ENCODE results near the gene IBTK.
"Not testable (repeated sequence)": the region's sequence is repeated elsewhere in the genome, so short reads cannot be mapped to it uniquely, and the experiment has no call there.

Gene IBTK

GRCh38 chr6:82169138-82169876 is 78.2 kb downstream of the IBTK start:
- no peaks in the 10 kb centered on the region for H3K9me3 ChIP-seq (ENCODE audit: insufficient read depth, low read depth, low read length)
- H3K27me3 ChIP-seq (ENCODE audit: insufficient read depth, low read length) = no peaks in the 10 kb centered on the region
- H3K36me3 ChIP-seq (ENCODE audit: insufficient read depth, low read depth, low read length) = peaks cover 54% of the 10 kb centered on the region
- H3K27ac ChIP-seq (ENCODE audit: low read length) = no peak overlapping the region
- no peak overlapping the region for H3K9ac ChIP-seq (ENCODE audit: low read depth, low read length)
- H3K4me1 ChIP-seq (ENCODE audit: insufficient read depth, low read length) = no peaks in the 10 kb centered on the region
- no peak overlapping the region for H3K4me3 ChIP-seq (ENCODE audit: low read length)

GRCh38 chr6:82166493-82166892 is 81.1 kb downstream of the IBTK start:
- peaks cover 28% of the 10 kb centered on the region for H3K36me3 ChIP-seq (ENCODE audit: insufficient read depth, low read depth, low read length)
- H3K9ac ChIP-seq (ENCODE audit: low read depth, low read length) = no peak overlapping the region
- no peaks in the 10 kb centered on the region for H3K27me3 ChIP-seq (ENCODE audit: insufficient read depth, low read length)
- no peaks in the 10 kb centered on the region for H3K9me3 ChIP-seq (ENCODE audit: insufficient read depth, low read depth, low read length)
- H3K27ac ChIP-seq (ENCODE audit: low read length) = no peak overlapping the region
- H3K4me1 ChIP-seq (ENCODE audit: insufficient read depth, low read length) = no peaks in the 10 kb centered on the region
- no peak overlapping the region for H3K4me3 ChIP-seq (ENCODE audit: low read length)

GRCh38 chr6:82160255-82160990 is 87.1 kb downstream of the IBTK start:
- H3K4me3 ChIP-seq (ENCODE audit: low read length) = no peak overlapping the region
- no peaks in the 10 kb centered on the region for H3K9me3 ChIP-seq (ENCODE audit: insufficient read depth, low read depth, low read length)
- H3K36me3 ChIP-seq (ENCODE audit: insufficient read depth, low read depth, low read length) = no peaks in the 10 kb centered on the region
- no peak overlapping the region for H3K27ac ChIP-seq (ENCODE audit: low read length)
- no peaks in the 10 kb centered on the region for H3K27me3 ChIP-seq (ENCODE audit: insufficient read depth, low read length)
- no peak overlapping the region for H3K9ac ChIP-seq (ENCODE audit: low read depth, low read length)
- no peaks in the 10 kb centered on the region for H3K4me1 ChIP-seq (ENCODE audit: insufficient read depth, low read length)

- H3K27ac ChIP-seq (ENCODE audit: low read length); H3K4me1 ChIP-seq (ENCODE audit: insufficient read depth, low read length); H3K27me3 ChIP-seq (ENCODE audit: insufficient read depth, low read length); H3K9ac ChIP-seq (ENCODE audit: low read depth, low read length); H3K36me3 ChIP-seq (ENCODE audit: insufficient read depth, low read depth, low read length); H3K9me3 ChIP-seq (ENCODE audit: insufficient read depth, low read depth, low read length); H3K4me3 ChIP-seq (ENCODE audit: low read length): not testable (repeated sequence)
These were observed 94.8 kb downstream of the IBTK start for GRCh38 chr6:82152786-82153185.

- H3K36me3 ChIP-seq (ENCODE audit: insufficient read depth, low read depth, low read length); H3K4me1 ChIP-seq (ENCODE audit: insufficient read depth, low read length); H3K9me3 ChIP-seq (ENCODE audit: insufficient read depth, low read depth, low read length); H3K4me3 ChIP-seq (ENCODE audit: low read length); H3K9ac ChIP-seq (ENCODE audit: low read depth, low read length); H3K27me3 ChIP-seq (ENCODE audit: insufficient read depth, low read length); H3K27ac ChIP-seq (ENCODE audit: low read length): not testable (repeated sequence)
These were observed 96.4 kb downstream of the IBTK start for GRCh38 chr6:82151147-82151546.

GRCh38 chr6:82145926-82146452 is 101.6 kb downstream of the IBTK start:
- no peaks in the 10 kb centered on the region for H3K9me3 ChIP-seq (ENCODE audit: insufficient read depth, low read depth, low read length)
- no peak overlapping the region for H3K27ac ChIP-seq (ENCODE audit: low read length)
- no peaks in the 10 kb centered on the region for H3K4me1 ChIP-seq (ENCODE audit: insufficient read depth, low read length)
- H3K36me3 ChIP-seq (ENCODE audit: insufficient read depth, low read depth, low read length) = no peaks in the 10 kb centered on the region
- H3K4me3 ChIP-seq (ENCODE audit: low read length) = no peak overlapping the region
- no peaks in the 10 kb centered on the region for H3K27me3 ChIP-seq (ENCODE audit: insufficient read depth, low read length)
- no peak overlapping the region for H3K9ac ChIP-seq (ENCODE audit: low read depth, low read length)

- no peak overlapping the region for H3K4me3 ChIP-seq (ENCODE audit: low read length)
- no peaks in the 10 kb centered on the region for H3K27me3 ChIP-seq (ENCODE audit: insufficient read depth, low read length)
- no peak overlapping the region for H3K9ac ChIP-seq (ENCODE audit: low read depth, low read length)
- H3K36me3 ChIP-seq (ENCODE audit: insufficient read depth, low read depth, low read length) = no peaks in the 10 kb centered on the region
- H3K4me1 ChIP-seq (ENCODE audit: insufficient read depth, low read length) = no peaks in the 10 kb centered on the region
- H3K27ac ChIP-seq (ENCODE audit: low read length) = no peak overlapping the region
- H3K9me3 ChIP-seq (ENCODE audit: insufficient read depth, low read depth, low read length) = no peaks in the 10 kb centered on the region
These were observed 102.6 kb downstream of the IBTK start for GRCh38 chr6:82144852-82145340.

- H3K9ac ChIP-seq (ENCODE audit: low read depth, low read length) = no peak overlapping the region
- H3K4me1 ChIP-seq (ENCODE audit: insufficient read depth, low read length) = no peaks in the 10 kb centered on the region
- H3K27ac ChIP-seq (ENCODE audit: low read length) = no peak overlapping the region
- no peaks in the 10 kb centered on the region for H3K36me3 ChIP-seq (ENCODE audit: insufficient read depth, low read depth, low read length)
- H3K9me3 ChIP-seq (ENCODE audit: insufficient read depth, low read depth, low read length) = no peaks in the 10 kb centered on the region
- no peak overlapping the region for H3K4me3 ChIP-seq (ENCODE audit: low read length)
- H3K27me3 ChIP-seq (ENCODE audit: insufficient read depth, low read length) = no peaks in the 10 kb centered on the region
These were observed 103.3 kb downstream of the IBTK start for GRCh38 chr6:82144007-82144851.

GRCh38 chr6:82143041-82143481 is 104.5 kb downstream of the IBTK start:
- Histone ChIP-seq H3K9ac (ENCODE audit: low read depth, low read length) (no peak overlapping the region), H3K27ac (ENCODE audit: low read length) (no peak overlapping the region)

GRCh38 chr6:82142524-82142923 is 105.0 kb downstream of the IBTK start:
- no peaks in the 10 kb centered on the region for H3K9me3 ChIP-seq (ENCODE audit: insufficient read depth, low read depth, low read length)
- H3K9ac ChIP-seq (ENCODE audit: low read depth, low read length) = no peak overlapping the region
- no peak overlapping the region for H3K27ac ChIP-seq (ENCODE audit: low read length)
- no peaks in the 10 kb centered on the region for H3K4me1 ChIP-seq (ENCODE audit: insufficient read depth, low read length)
- no peaks in the 10 kb centered on the region for H3K36me3 ChIP-seq (ENCODE audit: insufficient read depth, low read depth, low read length)
- no peak overlapping the region for H3K4me3 ChIP-seq (ENCODE audit: low read length)
- no peaks in the 10 kb centered on the region for H3K27me3 ChIP-seq (ENCODE audit: insufficient read depth, low read length)

More at GRCh38 chr6:82143041-82143481, 104.5 kb downstream of the IBTK start:
- Histone ChIP-seq H3K36me3 (ENCODE audit: insufficient read depth, low read depth, low read length) (no peaks in the 10 kb centered on the region), H3K4me1 (ENCODE audit: insufficient read depth, low read length) (no peaks in the 10 kb centered on the region), H3K9me3 (ENCODE audit: insufficient read depth, low read depth, low read length) (no peaks in the 10 kb centered on the region), H3K4me3 (ENCODE audit: low read length) (no peak overlapping the region), H3K27me3 (ENCODE audit: insufficient read depth, low read length) (no peaks in the 10 kb centered on the region)

- H3K4me1 ChIP-seq (ENCODE audit: insufficient read depth, low read length) = no peaks in the 10 kb centered on the region
- H3K4me3 ChIP-seq (ENCODE audit: low read length) = no peak overlapping the region
- no peaks in the 10 kb centered on the region for H3K9me3 ChIP-seq (ENCODE audit: insufficient read depth, low read depth, low read length)
- no peak overlapping the region for H3K9ac ChIP-seq (ENCODE audit: low read depth, low read length)
- no peaks in the 10 kb centered on the region for H3K27me3 ChIP-seq (ENCODE audit: insufficient read depth, low read length)
- H3K27ac ChIP-seq (ENCODE audit: low read length) = no peak overlapping the region
- no peaks in the 10 kb centered on the region for H3K36me3 ChIP-seq (ENCODE audit: insufficient read depth, low read depth, low read length)
These were observed 109.3 kb downstream of the IBTK start for GRCh38 chr6:82138075-82138791.
